NCI-H1436 (cell line): ENCODE data around the gene APRT.
A peak's percentile ranks its signal among the peaks of the same experiment; 100 is the strongest.
"Not testable (repeated sequence)": the region's sequence is repeated elsewhere in the genome, so short reads cannot be mapped to it uniquely, and the experiment has no call there.

ENCODE experiments used
- DNase-seq: peaks from one replicate; lab custom pipeline; 2025; lab: John Stamatoyannopoulos, UW

The APRT gene

DNA sequence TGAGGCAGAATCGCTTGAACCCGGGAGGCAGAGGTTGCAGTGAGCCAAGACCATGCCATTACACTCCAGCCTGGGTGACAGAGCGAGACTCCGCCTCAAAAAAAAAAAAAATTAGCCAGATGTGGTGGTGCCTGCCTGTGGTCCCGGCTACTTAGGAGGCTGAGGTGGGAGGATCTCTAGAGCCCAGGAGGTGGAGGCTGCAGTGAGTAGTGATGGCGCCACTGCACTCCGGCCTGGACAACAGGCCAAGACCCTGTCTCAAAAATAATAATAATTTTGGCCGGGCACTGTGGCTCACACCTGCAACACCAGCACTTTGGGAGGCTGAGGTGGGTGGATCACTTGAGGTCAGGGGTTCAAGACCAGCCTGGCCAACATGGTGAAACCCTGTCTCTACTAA lies 23.0 kb downstream of the APRT start:
- DNase-seq: not testable (repeated sequence)

DNA sequence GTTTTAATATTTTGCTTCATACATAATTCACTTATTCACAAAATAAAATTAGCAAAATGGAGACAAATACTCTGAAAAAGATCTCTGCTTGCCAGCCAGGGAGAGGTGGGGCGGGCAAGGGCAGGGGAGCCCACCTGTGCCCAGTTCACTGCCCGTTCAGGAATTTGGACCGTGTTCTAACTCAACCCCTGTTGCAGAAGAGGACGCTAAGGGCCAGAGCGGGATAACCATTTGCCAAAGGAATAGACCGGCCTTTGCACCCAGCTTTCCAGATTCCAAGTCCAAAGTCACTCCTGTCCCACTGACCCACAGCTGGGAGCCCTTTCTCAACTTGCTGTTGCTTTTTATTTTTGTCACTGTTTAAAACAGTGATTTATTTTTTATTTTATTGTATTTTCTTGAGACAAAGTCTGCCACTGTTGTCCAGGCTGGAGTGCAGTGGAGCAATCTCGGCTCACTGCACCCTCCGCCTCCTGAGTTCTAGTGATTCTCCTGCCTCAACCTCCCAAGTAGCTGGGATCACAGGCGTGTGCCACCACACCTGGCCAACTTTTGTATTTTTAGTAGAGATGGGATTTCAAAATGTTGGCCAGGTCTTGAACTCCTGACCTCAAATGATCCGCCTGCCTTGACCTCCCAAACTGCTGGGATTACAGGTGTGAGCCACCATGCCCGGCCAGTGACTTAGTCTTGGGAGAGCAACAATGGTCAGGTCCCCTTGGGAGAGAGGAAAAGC lies 24.0 kb downstream of the APRT start:
- no peak for DNase-seq

DNA sequence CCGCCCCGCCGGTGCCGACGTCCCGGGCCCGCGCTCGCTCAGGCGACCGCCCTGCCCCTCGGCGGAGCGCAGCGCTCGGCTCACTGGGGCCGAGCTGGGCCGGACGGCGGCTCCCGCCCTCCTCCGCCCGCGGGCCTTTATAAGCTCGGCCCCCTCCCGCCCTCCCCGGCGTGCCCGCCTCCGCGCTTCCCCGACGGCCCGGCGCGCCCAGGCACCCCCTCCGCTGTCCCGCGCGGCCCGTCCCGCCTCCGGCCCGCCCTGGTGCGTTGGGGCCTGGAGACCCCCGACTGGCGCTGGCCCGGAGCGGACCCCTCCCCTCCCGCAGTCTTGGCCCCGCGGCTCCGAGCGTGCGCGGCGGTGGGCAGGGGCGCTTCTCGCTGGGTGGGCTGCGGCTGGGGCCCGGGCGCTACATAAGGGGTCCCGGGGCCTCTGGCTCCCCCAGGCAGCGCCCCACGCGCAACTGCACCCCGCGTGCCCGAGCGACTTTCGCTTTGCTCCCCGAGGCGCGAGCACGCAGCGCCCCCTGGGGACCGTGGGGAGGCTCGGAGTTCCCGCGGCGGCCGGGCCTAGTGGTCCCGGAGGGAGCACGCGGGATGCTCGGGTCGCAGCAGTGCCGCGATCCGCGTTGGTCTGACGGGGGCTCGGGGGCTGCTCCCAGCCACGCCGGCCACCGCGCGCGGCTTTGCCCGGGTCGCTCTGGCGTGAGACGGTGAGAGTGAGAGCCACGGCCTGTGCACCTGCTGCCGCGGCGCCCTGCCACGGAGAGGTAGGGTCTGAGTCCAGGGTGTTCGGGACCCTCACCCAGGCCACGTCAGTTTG lies 26.4 kb downstream of the APRT start, which contains the start of gene PIEZO1:
PIEZO1 (minus strand) TSS at position 115 of the 819 bp plus-strand sequence. CDS start 256 bp downstream, outside the sequence.
- DNase-seq: peak; percentile 35

- no peak for DNase-seq
Measured at GRCh38 chr16:88784856-88785105, 26.9 kb downstream of the APRT start.

DNA sequence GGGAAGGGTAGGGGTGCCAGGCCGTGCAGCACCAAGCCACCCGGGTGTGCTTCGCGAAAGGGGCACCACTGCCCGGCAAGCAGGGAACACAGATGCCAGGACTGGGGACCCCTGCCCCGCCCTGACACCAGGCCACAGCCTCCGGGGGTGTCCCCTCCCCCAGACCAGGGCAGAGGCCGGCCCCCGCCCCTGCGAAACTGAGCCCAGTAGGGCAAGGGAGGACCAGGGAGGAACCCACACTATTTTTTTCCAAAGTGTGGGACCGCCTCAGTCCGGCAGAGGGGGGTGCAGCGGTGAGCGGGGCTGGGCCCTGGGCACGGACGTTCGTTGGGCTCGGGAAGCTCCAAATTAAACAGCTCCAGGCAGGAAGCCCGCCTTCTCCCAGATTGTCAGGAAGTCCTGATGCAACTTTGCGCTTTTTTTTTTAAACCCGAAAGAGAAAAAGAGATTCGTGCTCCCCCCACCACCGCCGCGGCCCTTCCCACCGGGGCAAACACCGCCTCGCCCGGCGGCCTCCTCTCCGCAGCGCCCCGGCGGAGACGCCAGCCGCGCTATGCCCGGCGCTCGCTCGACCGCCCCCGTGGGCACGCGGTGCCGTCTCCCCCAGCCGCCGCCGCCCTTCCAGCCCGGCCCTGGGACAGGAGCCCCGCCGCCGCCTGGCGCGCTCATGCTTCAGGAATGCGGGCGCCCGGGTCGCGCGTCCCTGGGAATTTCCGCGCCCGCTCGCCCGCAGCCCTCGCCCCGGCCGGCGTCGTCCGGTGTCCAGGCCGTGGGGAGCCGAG lies 27.5 kb downstream of the APRT start:
- DNase-seq: no peak

DNA sequence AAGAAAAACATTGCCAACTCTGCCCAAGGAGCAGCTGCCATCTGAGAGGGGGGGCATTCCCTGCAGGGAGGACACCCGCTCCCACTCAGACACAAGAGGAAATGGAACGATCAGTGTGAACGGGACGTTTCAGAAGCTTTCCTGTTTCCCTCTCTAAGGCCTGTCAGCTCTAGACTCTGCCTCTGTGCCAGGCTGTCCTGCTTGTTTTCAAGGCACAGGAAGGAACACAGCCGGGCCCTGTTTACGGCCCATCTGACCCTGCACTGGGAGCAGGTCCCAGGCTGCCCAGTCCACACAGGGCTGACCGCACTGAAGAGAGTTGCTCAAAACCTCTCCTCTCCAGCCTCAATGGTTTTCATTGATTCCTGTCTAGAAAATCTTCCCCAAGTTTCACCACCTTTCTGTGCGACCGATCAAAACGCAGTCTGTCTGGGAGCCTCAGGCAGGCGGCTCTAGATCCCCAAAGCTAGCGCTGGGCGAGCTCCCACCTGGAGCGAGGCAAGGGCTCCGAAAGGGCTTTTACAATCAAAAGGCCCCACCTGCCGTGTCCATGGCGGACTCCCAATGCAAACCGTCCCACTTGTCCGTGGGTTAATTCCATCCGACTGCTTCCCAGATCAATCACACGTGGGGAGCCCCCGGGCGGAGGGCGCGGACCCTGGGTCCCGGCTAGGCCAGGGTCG lies 28.2 kb downstream of the APRT start:
- DNase-seq: no peak

- no peak for DNase-seq
Measured at GRCh38 chr16:88782454-88783390, 29.0 kb downstream of the APRT start.

DNA sequence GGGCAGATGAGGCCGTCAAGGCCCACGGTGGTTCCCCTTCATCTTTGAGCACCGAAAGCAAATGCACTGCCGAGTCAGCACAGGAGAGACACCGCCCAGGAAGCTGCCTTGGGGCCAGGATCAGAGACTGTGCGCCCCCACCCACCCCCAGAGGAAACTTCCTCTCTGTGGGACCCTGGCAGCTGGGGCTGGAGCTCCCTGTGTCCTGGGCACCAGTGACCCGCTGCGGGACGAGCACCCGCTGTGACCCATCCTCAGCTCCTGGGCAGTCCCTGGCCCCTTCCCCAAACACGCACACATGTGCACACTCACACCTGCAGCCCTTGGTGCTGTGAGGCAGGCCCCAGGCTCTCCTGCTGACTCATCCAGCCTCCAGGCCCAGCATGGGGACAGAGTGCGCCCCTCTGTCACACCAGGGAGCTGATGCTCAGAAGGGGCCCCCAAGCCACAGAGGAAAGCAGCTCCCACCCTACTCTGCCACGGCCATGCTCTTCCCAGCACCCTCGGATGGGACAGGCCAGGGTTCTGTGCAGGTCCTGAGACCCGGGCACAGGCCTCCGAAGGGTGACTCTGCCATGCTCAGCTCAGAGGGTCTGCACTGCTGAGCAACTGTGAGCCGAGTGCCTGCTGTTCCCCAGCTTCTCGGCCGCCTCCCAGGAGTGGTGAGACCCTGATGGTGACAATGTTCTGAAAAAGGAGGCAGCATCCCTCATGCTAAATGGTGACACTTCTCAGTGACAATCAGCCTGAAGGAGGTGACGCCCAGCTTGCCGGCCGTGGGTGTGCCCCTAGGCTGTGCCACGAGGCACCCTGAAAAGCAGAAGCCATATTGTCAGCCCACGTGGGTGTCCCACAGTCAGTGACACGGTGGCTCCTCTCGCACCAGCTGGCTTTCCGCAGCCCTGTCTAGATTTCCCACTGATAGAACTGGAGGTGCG lies 30.3 kb downstream of the APRT start:
- no peak for DNase-seq

GRCh38 chr16:88780142-88781062 lies 31.3 kb downstream of the APRT start:
- no peak for DNase-seq

DNA sequence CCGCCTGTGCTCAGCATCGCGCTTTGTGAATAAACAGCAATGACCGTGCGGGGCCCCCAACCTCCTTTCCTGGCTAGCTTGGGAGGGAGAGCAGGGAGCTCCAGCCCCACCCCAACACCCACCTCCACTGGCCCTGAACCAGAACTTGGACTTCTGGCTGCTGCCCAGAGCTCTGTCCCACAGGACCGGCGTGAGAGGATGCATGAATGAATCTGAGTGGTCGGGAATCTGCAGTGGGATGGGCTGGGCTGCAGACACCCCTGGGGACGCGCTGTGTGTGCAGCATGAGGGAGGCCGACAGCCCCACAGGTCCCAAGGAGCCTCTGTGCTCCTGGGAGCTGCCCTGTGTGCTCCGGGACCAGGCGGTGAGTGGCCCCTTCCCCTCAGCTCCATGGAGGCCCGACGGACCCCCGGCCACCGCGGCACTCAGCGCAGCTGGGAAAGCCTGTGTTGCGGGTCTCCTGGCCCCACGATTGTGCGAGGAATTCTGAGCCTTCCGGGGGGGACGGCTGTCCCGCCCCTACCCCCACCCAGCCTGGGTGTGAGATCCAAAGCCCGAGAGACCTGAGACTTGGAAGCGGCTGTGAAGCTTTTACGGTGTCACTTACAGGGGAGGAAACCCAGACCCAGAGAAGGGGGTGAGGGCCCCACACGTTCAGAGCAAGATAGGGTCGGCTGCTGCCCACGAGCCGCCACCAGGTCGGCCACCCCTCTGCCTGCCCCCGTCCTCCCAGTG lies 32.2 kb downstream of the APRT start:
- no peak for DNase-seq

- DNase-seq: no peak
Measured at GRCh38 chr16:88778541-88779065, 33.1 kb downstream of the APRT start.

DNA sequence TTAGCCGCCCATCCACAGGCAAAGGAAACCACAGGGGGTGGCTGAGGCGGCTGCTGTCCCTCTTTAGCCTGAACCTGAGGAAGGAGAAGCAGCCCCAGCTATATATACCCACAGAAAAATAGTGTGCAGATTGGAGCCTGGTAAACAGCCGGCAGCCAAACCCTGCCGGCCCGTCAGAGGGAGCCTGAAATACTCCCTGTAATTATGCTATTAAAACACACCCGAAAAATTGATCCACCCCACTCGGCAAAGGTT lies 33.5 kb downstream of the APRT start:
- no peak for DNase-seq

DNA sequence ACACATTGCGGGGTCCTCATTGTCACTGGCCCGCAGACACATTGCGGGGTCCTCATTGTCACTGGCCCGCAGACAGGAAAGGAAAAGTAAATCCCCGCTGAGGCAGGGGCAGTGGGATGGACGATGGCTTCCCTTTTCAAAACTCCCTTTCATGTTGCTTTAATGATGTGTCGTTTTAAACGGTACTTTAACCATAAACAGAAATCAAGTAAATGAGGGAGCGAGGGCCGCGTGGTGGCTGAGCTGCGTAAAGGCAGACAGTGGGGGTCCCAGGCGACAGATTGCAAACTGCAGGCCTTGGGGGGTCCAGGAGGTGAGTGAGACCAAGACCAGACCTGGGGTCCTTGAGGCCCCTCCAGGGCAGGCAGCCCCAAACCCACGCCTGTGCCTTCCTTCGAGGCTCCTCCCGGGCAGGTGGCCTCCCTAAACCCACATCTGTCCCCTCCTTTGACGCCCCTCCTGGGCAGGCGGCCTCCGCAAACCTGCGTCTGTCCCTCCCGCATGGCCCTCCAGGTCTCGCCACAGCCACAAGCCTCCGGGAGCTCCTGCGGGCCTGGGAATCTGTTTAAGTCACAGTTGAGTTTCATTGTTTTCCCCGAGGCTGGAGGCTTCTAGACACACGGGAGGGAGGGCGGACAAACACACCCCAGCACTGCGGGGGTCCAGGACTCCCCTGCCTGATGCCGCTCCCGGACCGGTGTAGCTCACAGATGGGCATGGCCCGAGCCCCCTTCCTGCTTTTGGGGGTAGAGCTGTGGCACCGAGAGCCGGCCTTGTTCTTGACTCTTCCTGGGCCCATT lies 34.1 kb downstream of the APRT start:
- DNase-seq: no peak

DNA sequence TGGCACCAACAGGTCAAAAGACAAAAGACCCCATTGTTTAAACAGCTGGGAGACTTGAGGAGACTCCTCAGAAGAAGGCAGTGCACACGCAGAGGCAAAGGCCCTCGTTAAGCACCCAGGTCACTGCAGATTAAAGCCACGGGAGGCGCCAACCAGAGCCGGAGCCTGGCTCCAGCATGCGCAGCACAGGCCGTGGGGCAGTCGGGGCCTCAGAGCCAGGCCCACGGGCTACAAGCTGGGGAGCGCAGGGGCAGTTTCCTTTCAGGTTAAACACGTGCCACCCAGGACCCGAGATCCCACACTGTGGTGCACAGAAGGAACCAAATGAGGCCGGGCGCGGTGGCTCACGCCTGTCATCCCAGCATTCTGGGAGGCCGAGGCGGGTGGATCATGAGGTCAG lies 35.9 kb downstream of the APRT start:
- no peak for DNase-seq

- no peak for DNase-seq
Measured at GRCh38 chr16:88774544-88775393, 37.0 kb downstream of the APRT start.

DNA sequence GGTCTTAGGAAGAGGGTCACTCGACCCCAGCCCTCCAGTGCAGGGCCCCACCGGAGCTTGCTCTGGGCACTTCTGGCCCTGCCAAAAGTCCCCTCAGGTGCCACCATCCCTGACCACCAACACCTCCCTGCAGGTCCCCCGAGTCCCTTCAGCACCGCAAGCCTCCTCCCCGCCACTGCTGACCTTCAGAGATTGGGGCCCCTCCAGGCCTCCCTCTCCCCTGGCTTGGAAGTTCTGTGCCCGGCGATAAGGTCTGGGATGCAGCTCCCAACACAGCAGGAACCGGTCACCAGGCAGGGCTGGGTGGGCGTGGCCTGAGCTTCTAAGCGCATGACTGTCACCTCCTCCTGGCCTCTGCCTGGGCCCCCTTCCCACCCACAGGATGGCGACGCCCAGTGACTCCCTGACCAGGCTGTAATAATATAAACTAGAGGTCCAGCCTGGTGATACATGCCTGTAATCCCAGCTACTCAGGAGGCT lies 37.9 kb downstream of the APRT start:
- no peak for DNase-seq
